Measurements from ENCODE around the gene OLA1. TPM values are rescaled to one million over a fixed set of nuclear protein-coding genes. Genes with fewer than 3 reads are reported as not detected.
"Not testable (repeated sequence)": the region's sequence is repeated elsewhere in the genome, so short reads cannot be mapped to it uniquely, and the experiment has no call there.

OLA1 gene
- total RNA-seq, result 122 and 157 TPM in 2 replicates

- peak; percentile 61 for DNase-seq (ENCODE audit: low read depth)
- Histone ChIP-seq H3K27me3 (ENCODE audit: control insufficient read depth, insufficient read depth, low read length) (no peaks in the 10 kb centered on the region), H3K4me3 (ENCODE audit: low read depth, low read length) (peak within 1 kb of the TSS; percentile 85), H3K36me3 (ENCODE audit: control insufficient read depth, insufficient read depth, low read length) (no peaks in the 10 kb centered on the region)
- TF ChIP-seq CTCF (IDR thresholded peaks at IDR 0.05; ENCODE audit: insufficient read depth, low read length, poor library complexity, severe bottlenecking), result no peak
Observed at GRCh38 chr2:174248187-174248997, at the start of gene OLA1. OLA1 (minus strand) TSS chr2:174248532; CDS start chr2:174246815, 1,717 bp downstream.

DNA sequence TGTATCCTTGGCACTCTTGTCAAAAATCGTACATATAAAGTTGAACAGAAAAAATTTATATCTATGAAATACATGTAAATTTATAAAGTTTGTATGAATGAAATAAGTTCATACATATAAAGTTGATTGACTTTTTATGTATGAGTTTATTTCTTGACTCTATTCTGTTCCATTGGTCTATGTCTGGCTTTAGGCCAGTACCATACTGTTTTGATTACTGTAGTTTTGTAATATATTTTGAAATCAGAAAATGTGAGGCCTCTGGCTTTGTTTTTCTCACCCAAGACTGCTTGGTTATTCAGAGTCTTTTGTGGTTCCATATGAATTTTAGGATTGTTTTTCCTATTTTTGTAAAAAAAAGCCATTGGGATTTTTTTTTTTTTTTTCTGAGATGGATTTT, 44.6 kb upstream of the OLA1 start:
- Histone ChIP-seq H3K36me3 (ENCODE audit: control insufficient read depth, insufficient read depth, low read length) (no peaks in the 10 kb centered on the region), H3K27me3 (ENCODE audit: control insufficient read depth, insufficient read depth, low read length) (no peaks in the 10 kb centered on the region), H3K4me3 (ENCODE audit: low read depth, low read length) (no peak overlapping the region)
- TF ChIP-seq CTCF (IDR thresholded peaks at IDR 0.05; ENCODE audit: insufficient read depth, low read length, poor library complexity, severe bottlenecking), result no peak
- DNase-seq (ENCODE audit: low read depth), result no peak

DNA sequence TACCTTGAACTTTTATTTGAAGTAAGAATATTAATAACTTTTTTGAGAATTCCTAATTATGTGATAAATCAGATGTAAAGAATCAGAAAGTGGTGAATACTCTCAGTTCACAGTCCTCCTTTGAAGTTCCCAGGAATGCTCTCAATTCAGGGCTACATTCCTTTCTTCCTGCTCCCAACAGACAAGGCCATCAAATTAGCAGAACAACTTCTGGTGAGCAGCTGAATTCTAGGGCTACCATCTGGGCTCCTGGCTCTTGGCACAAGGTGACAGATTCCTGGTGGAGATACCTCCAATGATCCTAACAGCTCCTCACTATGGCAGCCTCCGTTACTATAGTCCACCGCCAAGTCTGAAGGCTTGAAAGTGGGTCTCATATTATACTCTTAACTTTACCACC, 37.8 kb upstream of the OLA1 start:
- no peaks in the 10 kb centered on the region for H3K27me3 ChIP-seq (ENCODE audit: control insufficient read depth, insufficient read depth, low read length)
- no peaks in the 10 kb centered on the region for H3K36me3 ChIP-seq (ENCODE audit: control insufficient read depth, insufficient read depth, low read length)
- no peak for DNase-seq (ENCODE audit: low read depth)
- TF ChIP-seq CTCF (IDR thresholded peaks at IDR 0.05; ENCODE audit: insufficient read depth, low read length, poor library complexity, severe bottlenecking), result no peak
- no peak overlapping the region for H3K4me3 ChIP-seq (ENCODE audit: low read depth, low read length)

GRCh38 chr2:174282441-174282840, 34.1 kb upstream of the OLA1 start:
- no peak for DNase-seq (ENCODE audit: low read depth)
- TF ChIP-seq CTCF (IDR thresholded peaks at IDR 0.05; ENCODE audit: insufficient read depth, low read length, poor library complexity, severe bottlenecking), result no peak
- H3K36me3 ChIP-seq (ENCODE audit: control insufficient read depth, insufficient read depth, low read length), result no peaks in the 10 kb centered on the region
- no peak overlapping the region for H3K4me3 ChIP-seq (ENCODE audit: low read depth, low read length)
- H3K27me3 ChIP-seq (ENCODE audit: control insufficient read depth, insufficient read depth, low read length), result no peaks in the 10 kb centered on the region

GRCh38 chr2:174281736-174282135, 33.4 kb upstream of the OLA1 start:
- Histone ChIP-seq H3K4me3 (ENCODE audit: low read depth, low read length) (no peak overlapping the region), H3K36me3 (ENCODE audit: control insufficient read depth, insufficient read depth, low read length) (no peaks in the 10 kb centered on the region), H3K27me3 (ENCODE audit: control insufficient read depth, insufficient read depth, low read length) (no peaks in the 10 kb centered on the region)
- TF ChIP-seq CTCF (IDR thresholded peaks at IDR 0.05; ENCODE audit: insufficient read depth, low read length, poor library complexity, severe bottlenecking), result no peak
- no peak for DNase-seq (ENCODE audit: low read depth)

- Histone ChIP-seq H3K36me3 (ENCODE audit: control insufficient read depth, insufficient read depth, low read length) (no peaks in the 10 kb centered on the region), H3K4me3 (ENCODE audit: low read depth, low read length) (no peak overlapping the region), H3K27me3 (ENCODE audit: control insufficient read depth, insufficient read depth, low read length) (no peaks in the 10 kb centered on the region)
- no peak for DNase-seq (ENCODE audit: low read depth)
- TF ChIP-seq CTCF (IDR thresholded peaks at IDR 0.05; ENCODE audit: insufficient read depth, low read length, poor library complexity, severe bottlenecking), result no peak
Observed at GRCh38 chr2:174280596-174280995, 32.3 kb upstream of the OLA1 start.

DNA sequence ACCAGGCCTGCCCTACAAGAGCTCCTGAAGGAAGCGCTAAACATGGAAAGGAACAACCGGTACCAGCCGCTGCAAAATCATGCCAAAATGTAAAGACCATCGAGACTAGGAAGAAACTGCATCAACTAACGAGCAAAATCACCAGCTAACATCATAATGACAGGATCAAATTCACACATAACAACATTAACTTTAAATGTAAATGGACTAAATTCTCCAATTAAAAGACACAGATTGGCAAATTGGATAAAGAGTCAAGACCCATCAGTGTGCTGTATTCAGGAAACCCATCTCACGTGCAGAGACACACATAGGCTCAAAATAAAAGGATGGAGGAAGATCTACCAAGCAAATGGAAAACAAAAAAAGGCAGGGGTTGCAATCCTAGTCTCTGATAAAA, 21.9 kb upstream of the OLA1 start:
- not testable (repeated sequence) for H3K36me3 ChIP-seq (ENCODE audit: control insufficient read depth, insufficient read depth, low read length); H3K4me3 ChIP-seq (ENCODE audit: low read depth, low read length); DNase-seq (ENCODE audit: low read depth); H3K27me3 ChIP-seq (ENCODE audit: control insufficient read depth, insufficient read depth, low read length)

Data from kidney epithelial cell (primary cell).